ENCODE data around the gene SLC11A2. TPM values are rescaled to one million over a fixed set of nuclear protein-coding genes. Genes with fewer than 3 reads are reported as not detected.
A peak's percentile ranks its signal among the peaks of the same experiment; 100 is the strongest.

Gene SLC11A2
- total and polyA plus RNA-seq, 2 of the 13 experiments (the other 11 are each of a cell fraction or from before 2014, with no cell fraction given): 71.7 to 77.0 TPM

GRCh38 chr12:51047655-51048540, 21.7 kb upstream of the SLC11A2 start, which contains the start of gene LETMD1 (continued):
- TF ChIP-seq GMEB1 (CRISPR knock-in tag; IDR thresholded peaks at IDR 0.05; ENCODE audit: borderline replicate concordance) (peak; percentile 91), MBNL3 (CRISPR knock-in tag; conservative IDR thresholded peaks at IDR 0.05) (no peak), ZNF576 (CRISPR knock-in tag; IDR thresholded peaks at IDR 0.05) (no peak), HBP1 (CRISPR knock-in tag; IDR thresholded peaks at IDR 0.05; ENCODE audit: low read depth) (peak; percentile 71; the same call in 1 of the 2 replicates), RXRA (CRISPR knock-in tag; IDR thresholded peaks at IDR 0.05) (peak; percentile 87), ZNF766 (CRISPR knock-in tag; IDR thresholded peaks at IDR 0.05; ENCODE audit: borderline replicate concordance) (no peak), GABPB1 (CRISPR knock-in tag; IDR thresholded peaks at IDR 0.05) (peak; percentile 94), ZNF598 (CRISPR knock-in tag; IDR thresholded peaks at IDR 0.05; ENCODE audit: borderline replicate concordance) (0 out of 2 replicates have a peak, but pooled peaks have one; percentile 47), CHCHD3 (CRISPR knock-in tag; IDR thresholded peaks at IDR 0.05) (no peak), PREB (CRISPR knock-in tag; IDR thresholded peaks at IDR 0.05) (0 out of 2 replicates have a peak, but pooled peaks have one; percentile 22), NCOR1 (IDR thresholded peaks at IDR 0.05; ENCODE audit: borderline replicate concordance, low read length) (no peak), ZBTB25 (CRISPR knock-in tag; IDR thresholded peaks at IDR 0.05) (peak; percentile 23; the same call in 1 of the 2 replicates), NFKB2 (CRISPR knock-in tag; IDR thresholded peaks at IDR 0.05; ENCODE audit: borderline replicate concordance) (peak; percentile 64; the same call in 1 of the 2 replicates), ATF2 (CRISPR knock-in tag; IDR thresholded peaks at IDR 0.05) (peak; percentile 57; the same call in 1 of the 2 replicates), ZNF572 (CRISPR knock-in tag; IDR thresholded peaks at IDR 0.05) (no peak; the same call in 1 of the 2 replicates), ZNF274 (CRISPR knock-in tag; IDR thresholded peaks at IDR 0.05) (no peak)
- TF ChIP-seq, protein P1, sequence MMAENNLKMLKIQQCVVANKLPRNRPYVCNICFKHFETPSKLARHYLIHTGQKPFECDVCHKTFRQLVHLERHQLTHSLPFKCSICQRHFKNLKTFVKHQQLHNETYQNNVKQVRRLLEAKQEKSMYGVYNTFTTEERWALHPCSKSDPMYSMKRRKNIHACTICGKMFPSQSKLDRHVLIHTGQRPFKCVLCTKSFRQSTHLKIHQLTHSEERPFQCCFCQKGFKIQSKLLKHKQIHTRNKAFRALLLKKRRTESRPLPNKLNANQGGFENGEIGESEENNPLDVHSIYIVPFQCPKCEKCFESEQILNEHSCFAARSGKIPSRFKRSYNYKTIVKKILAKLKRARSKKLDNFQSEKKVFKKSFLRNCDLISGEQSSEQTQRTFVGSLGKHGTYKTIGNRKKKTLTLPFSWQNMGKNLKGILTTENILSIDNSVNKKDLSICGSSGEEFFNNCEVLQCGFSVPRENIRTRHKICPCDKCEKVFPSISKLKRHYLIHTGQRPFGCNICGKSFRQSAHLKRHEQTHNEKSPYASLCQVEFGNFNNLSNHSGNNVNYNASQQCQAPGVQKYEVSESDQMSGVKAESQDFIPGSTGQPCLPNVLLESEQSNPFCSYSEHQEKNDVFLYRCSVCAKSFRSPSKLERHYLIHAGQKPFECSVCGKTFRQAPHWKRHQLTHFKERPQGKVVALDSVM (CRISPR knock-in tag; IDR thresholded peaks at IDR 0.05): peak; percentile 74

All from HepG2 (cell line).